HG03520 (cell line): Measurements from ENCODE around the gene TPRN.

Source experiments
- ATAC-seq: cut with Tn5 transposase; IDR thresholded peaks from one replicate; pipeline ENCODE4 v1.9.1; 2021; ENCODE audit warnings: mild to moderate bottlenecking, moderate library complexity; ENCODE audit not compliant: unreplicated experiment

TPRN gene

GRCh38 chr9:137226338-137227053 is 26.0 kb upstream of the TPRN start:
- ATAC-seq, result no peak

- ATAC-seq, result no peak
Measured at GRCh38 chr9:137225699-137226331, 25.3 kb upstream of the TPRN start.

GRCh38 chr9:137224830-137225694 is 24.5 kb upstream of the TPRN start, which contains the start of gene CYSRT1:
TSS of gene CYSRT1 (plus strand) at chr9:137225174. CDS start at chr9:137225622, 448 bp downstream.
- no peak for ATAC-seq

- ATAC-seq, result peak; percentile 71
Measured at GRCh38 chr9:137223078-137223970, 22.8 kb upstream of the TPRN start.

GRCh38 chr9:137222190-137223077 is 21.9 kb upstream of the TPRN start, which contains the start of gene RNF208:
TSS of gene RNF208 (minus strand) at chr9:137222240. CDS start at chr9:137221212, 1,028 bp downstream.
- ATAC-seq, result no peak

GRCh38 chr9:137221506-137222111 is 21.1 kb upstream of the TPRN start:
- ATAC-seq, result no peak

GRCh38 chr9:137221095-137221505 is 20.6 kb upstream of the TPRN start:
- no peak for ATAC-seq

- no peak for ATAC-seq
Measured at GRCh38 chr9:137220317-137221094, 20.0 kb upstream of the TPRN start.

- no peak for ATAC-seq
Measured at GRCh38 chr9:137219757-137220316, 19.3 kb upstream of the TPRN start.

- ATAC-seq, result no peak
Measured at GRCh38 chr9:137218754-137219271, 18.3 kb upstream of the TPRN start.

- no peak for ATAC-seq
Measured at GRCh38 chr9:137218212-137218753, 17.7 kb upstream of the TPRN start.

GRCh38 chr9:137217276-137218211 is 17.0 kb upstream of the TPRN start:
- ATAC-seq, result no peak

GRCh38 chr9:137216188-137216965 is 15.8 kb upstream of the TPRN start:
- no peak for ATAC-seq

GRCh38 chr9:137215196-137215986 is 14.8 kb upstream of the TPRN start:
- no peak for ATAC-seq

- no peak for ATAC-seq
Measured at GRCh38 chr9:137214620-137215019, 14.1 kb upstream of the TPRN start.
